Stimulated activated CD4-positive, alpha-beta T cell treated with anti-CD3 and anti-CD28 coated beads, Interleukin-1b, Interleukin-23, amount 100 ng/mL, for 48 hours (primary cell): Measurements from ENCODE around the gene OASL.
A peak's percentile ranks its signal among the peaks of the same experiment; 100 is the strongest.
"Not testable (repeated sequence)": the region's sequence is repeated elsewhere in the genome, so short reads cannot be mapped to it uniquely, and the experiment has no call there.

Source experiments
- DNase-seq: peaks from one replicate; pipeline ENCODE4 v3.0.0-alpha.2; 2020

The OASL gene

GRCh38 chr12:121059031-121059898 is 20.2 kb upstream of the OASL start:
- DNase-seq: no peak

GRCh38 chr12:121057794-121058193 is 18.7 kb upstream of the OASL start:
- no peak for DNase-seq

- DNase-seq: no peak
These were observed 14.7 kb upstream of the OASL start for GRCh38 chr12:121053706-121054105.

GRCh38 chr12:121050725-121051124 is 11.7 kb upstream of the OASL start:
- DNase-seq: no peak

- DNase-seq: no peak
These were observed 9.4 kb upstream of the OASL start for GRCh38 chr12:121048442-121048841.

GRCh38 chr12:121047400-121047799 is 8.4 kb upstream of the OASL start:
- not testable (repeated sequence) for DNase-seq

- no peak for DNase-seq
These were observed 4.0 kb upstream of the OASL start for GRCh38 chr12:121043067-121043466.

GRCh38 chr12:121036810-121037326 is 2.2 kb downstream of the OASL start:
- peak; percentile 62 for DNase-seq

- DNase-seq: no peak
These were observed 4.3 kb downstream of the OASL start for GRCh38 chr12:121034616-121035305.

GRCh38 chr12:121033625-121034349 is 5.3 kb downstream of the OASL start:
- DNase-seq: peak; percentile 73

GRCh38 chr12:121030576-121031212 is 8.4 kb downstream of the OASL start:
- DNase-seq: no peak

GRCh38 chr12:121026274-121027045 is 12.6 kb downstream of the OASL start:
- no peak for DNase-seq

- no peak for DNase-seq
These were observed 13.4 kb downstream of the OASL start for GRCh38 chr12:121025442-121026226.

GRCh38 chr12:121023799-121024198 is 15.2 kb downstream of the OASL start:
- DNase-seq: no peak

GRCh38 chr12:121022713-121023112 is 16.3 kb downstream of the OASL start:
- no peak for DNase-seq

- no peak for DNase-seq
These were observed 17.3 kb downstream of the OASL start for GRCh38 chr12:121021754-121022153.

- DNase-seq: no peak
These were observed 20.0 kb downstream of the OASL start for GRCh38 chr12:121018860-121019617.

GRCh38 chr12:121017966-121018491 is 21.0 kb downstream of the OASL start:
- DNase-seq: no peak

GRCh38 chr12:121015825-121016766 is 22.9 kb downstream of the OASL start, which contains the start of gene C12orf43:
Gene C12orf43, minus strand, starts transcription at chr12:121016487. Its CDS starts 13 bp downstream, at chr12:121016474.
- peak; percentile 95 for DNase-seq
